HEK293T (cell line): ENCODE measurements around the gene FZD10.

Experiments used
- CTBP1 ChIP-seq: fragments of 450-650 bp; IDR thresholded peaks from 2 replicates; pipeline ENCODE4 v1.6.1; 2016; ENCODE audit warnings: borderline replicate concordance
- ELF4 ChIP-seq: fragments of 450-650 bp; IDR thresholded peaks from 2 replicates; pipeline ENCODE4 v1.6.1; 2017; ENCODE audit warnings: antibody characterized with exemption
- FOXA1 ChIP-seq: fragments of 450-650 bp; IDR thresholded peaks from 2 replicates; pipeline ENCODE4 v1.6.1; 2016; ENCODE audit warnings: mild to moderate bottlenecking
- HDGF ChIP-seq: fragments of 450-650 bp; IDR thresholded peaks from 2 replicates; pipeline ENCODE4 v1.6.1; 2017; ENCODE audit warnings: antibody characterized with exemption, borderline replicate concordance
- L3MBTL2 ChIP-seq: fragments of 450-650 bp; conservative IDR thresholded peaks from 2 replicates; pipeline ENCODE4 v1.6.1; 2016; ENCODE audit warnings: mild to moderate bottlenecking
- NFRKB ChIP-seq: fragments of 450-650 bp; IDR thresholded peaks from 2 replicates; pipeline ENCODE4 v1.6.1; 2016; ENCODE audit warnings: mild to moderate bottlenecking, moderate library complexity
- SUZ12 ChIP-seq: fragments of 450-650 bp; IDR thresholded peaks from 2 replicates; pipeline ENCODE4 v1.6.1; 2016; ENCODE audit warnings: mild to moderate bottlenecking
- ZNF384 ChIP-seq: fragments of 450-650 bp; IDR thresholded peaks from 2 replicates; pipeline ENCODE4 v1.6.1; 2016

GRCh38 chr12:130181211-130181610 lies 18.9 kb downstream of the FZD10 start:
- TF ChIP-seq SUZ12 (no peak), ELF4 (no peak), L3MBTL2 (no peak), NFRKB (no peak), CTBP1 (no peak), HDGF (no peak), FOXA1 (no peak), ZNF384 (no peak)
